Stimulated activated CD8-positive, alpha-beta memory T cell treated with anti-CD3 and anti-CD28 coated beads, Interleukin-15, amount 100 ng/mL, for 4 hours (primary cell): ENCODE data around the gene NDUFC2.
"Not testable (repeated sequence)": the region's sequence is repeated elsewhere in the genome, so short reads cannot be mapped to it uniquely, and the experiment has no call there.

Experiments
- DNase-seq, 2 donors: peaks; one replicate each; pipeline ENCODE4 v3.0.0-alpha.2; 2020; ENCODE audit warnings: low read depth in 2 of 2

NDUFC2 gene

DNA sequence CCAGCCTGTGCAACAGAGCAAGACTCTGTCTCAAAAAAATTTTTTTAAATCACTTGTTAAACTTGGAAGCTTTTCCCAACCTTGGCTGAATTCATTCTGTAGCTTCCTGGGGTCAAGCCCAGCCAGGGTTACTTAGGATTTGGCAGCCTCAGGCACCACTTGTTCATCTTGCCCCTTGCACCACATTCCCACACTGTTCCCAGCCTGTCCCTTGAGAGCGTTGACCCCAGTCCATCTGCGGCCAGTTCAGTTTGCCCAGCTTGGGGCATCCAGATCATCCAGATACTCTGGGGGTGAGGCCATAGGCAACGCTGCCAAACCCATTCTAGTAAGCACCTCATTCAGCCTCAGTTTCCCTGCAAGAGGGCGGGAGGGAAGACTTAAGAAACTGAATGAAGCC lies 24.7 kb downstream of the NDUFC2 start:
- DNase-seq: no peak

- DNase-seq: no peak
These were observed 28.5 kb downstream of the NDUFC2 start for GRCh38 chr11:78050964-78051831.

DNA sequence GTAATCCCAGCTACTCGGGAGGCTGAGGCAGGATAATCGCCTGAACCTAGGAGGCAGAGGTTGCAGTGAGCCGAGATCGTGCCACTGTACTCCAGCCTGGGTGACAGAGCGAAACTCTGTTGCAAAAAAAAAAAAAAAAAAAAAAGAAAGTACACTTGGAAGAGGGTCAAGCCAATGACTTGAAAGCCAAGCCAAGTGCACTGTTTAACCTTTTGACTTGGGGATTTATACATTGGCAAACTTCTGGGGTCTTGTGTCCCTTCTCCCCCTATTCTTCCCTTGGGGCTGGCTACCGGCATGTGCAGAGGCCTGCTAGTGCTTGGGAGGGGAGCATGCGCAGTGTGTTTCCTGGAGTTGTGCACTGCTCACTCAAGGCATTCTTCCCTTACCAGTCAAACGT lies 30.3 kb downstream of the NDUFC2 start:
- DNase-seq: no peak

GRCh38 chr11:78048561-78048960 lies 31.1 kb downstream of the NDUFC2 start:
- no peak for DNase-seq

- no peak for DNase-seq
These were observed 33.2 kb downstream of the NDUFC2 start for GRCh38 chr11:78046486-78046854.

- peak; percentile 32 to 45 for DNase-seq
These were observed 33.7 kb downstream of the NDUFC2 start for GRCh38 chr11:78045851-78046485.

DNA sequence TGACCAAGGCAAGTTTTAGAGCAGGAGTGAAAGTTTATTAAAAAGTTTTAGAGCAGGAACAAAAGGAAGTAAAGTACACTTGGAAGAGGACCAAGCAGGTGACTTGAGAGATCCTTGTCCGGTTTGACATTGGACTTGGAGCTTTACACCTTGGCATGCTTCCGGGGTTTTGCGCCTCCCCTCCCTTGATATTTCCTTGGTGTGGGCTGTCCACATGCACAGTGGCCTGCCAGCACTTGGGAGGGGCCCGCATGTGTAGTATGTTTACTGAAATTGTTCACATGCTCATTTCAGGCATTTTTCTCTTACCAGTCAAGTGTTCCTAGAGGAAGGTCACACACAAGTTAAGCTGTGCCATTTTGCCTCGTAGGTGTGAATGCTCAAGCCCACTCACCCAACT lies 35.0 kb downstream of the NDUFC2 start:
- no peak for DNase-seq

GRCh38 chr11:78041843-78042440 lies 37.7 kb downstream of the NDUFC2 start:
- DNase-seq: no peak

GRCh38 chr11:78041380-78041719 lies 38.3 kb downstream of the NDUFC2 start:
- not testable (repeated sequence) for DNase-seq

- DNase-seq: no peak
These were observed 38.8 kb downstream of the NDUFC2 start for GRCh38 chr11:78040691-78041379.

GRCh38 chr11:78039919-78040671 lies 39.6 kb downstream of the NDUFC2 start:
- peak in 1 of 2 donors; percentile 5 for DNase-seq

- no peak for DNase-seq
These were observed 40.2 kb downstream of the NDUFC2 start for GRCh38 chr11:78039391-78039918.

- no peak for DNase-seq
These were observed 40.9 kb downstream of the NDUFC2 start for GRCh38 chr11:78038697-78039313.

- DNase-seq: no peak
These were observed 41.6 kb downstream of the NDUFC2 start for GRCh38 chr11:78037825-78038620.

GRCh38 chr11:78037056-78037455 lies 42.6 kb downstream of the NDUFC2 start:
- DNase-seq: no peak

GRCh38 chr11:78036313-78036712 lies 43.3 kb downstream of the NDUFC2 start:
- no peak for DNase-seq

GRCh38 chr11:78034623-78035022 lies 45.0 kb downstream of the NDUFC2 start:
- no peak for DNase-seq

GRCh38 chr11:78033040-78033439 lies 46.6 kb downstream of the NDUFC2 start:
- DNase-seq: no peak

GRCh38 chr11:78032090-78032489 lies 47.6 kb downstream of the NDUFC2 start:
- no peak for DNase-seq

DNA sequence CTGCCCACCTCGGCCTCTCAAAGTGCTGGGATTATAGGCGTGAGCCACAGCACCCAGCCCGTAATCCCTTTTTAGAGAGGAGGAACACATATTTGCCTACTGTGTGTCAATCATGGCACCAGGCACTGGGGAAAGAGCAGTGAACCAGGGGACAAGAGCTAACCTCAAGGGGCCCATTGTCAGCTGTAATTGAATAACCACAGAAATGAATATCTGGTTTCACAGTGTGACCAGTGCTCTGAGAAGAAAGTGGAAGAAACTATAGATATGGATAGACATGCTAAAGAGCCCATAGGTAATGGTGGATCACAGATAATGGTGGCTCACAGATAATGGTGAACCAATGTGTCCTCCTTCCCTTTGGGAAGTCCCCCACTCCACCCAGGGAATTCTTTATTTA lies 48.0 kb downstream of the NDUFC2 start:
- DNase-seq: no peak
